ENCODE measurements around the gene MLPH.

MLPH gene

GRCh38 chr2:237517163-237517562, 30.1 kb downstream of the MLPH start:
- no peak overlapping the region for H3K27ac ChIP-seq
- no peak overlapping the region for H3K4me3 ChIP-seq
- DNase-seq (ENCODE audit: low spot score), result no peak
- TF ChIP-seq, protein P1, sequence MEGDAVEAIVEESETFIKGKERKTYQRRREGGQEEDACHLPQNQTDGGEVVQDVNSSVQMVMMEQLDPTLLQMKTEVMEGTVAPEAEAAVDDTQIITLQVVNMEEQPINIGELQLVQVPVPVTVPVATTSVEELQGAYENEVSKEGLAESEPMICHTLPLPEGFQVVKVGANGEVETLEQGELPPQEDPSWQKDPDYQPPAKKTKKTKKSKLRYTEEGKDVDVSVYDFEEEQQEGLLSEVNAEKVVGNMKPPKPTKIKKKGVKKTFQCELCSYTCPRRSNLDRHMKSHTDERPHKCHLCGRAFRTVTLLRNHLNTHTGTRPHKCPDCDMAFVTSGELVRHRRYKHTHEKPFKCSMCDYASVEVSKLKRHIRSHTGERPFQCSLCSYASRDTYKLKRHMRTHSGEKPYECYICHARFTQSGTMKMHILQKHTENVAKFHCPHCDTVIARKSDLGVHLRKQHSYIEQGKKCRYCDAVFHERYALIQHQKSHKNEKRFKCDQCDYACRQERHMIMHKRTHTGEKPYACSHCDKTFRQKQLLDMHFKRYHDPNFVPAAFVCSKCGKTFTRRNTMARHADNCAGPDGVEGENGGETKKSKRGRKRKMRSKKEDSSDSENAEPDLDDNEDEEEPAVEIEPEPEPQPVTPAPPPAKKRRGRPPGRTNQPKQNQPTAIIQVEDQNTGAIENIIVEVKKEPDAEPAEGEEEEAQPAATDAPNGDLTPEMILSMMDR (IDR thresholded peaks at IDR 0.05), result no peak

GRCh38 chr2:237517990-237518389, 30.9 kb downstream of the MLPH start:
- no peak for DNase-seq (ENCODE audit: low spot score)
- no peak overlapping the region for H3K27ac ChIP-seq
- TF ChIP-seq, protein P1 (IDR thresholded peaks at IDR 0.05), result no peak
- H3K4me3 ChIP-seq, result no peak overlapping the region

GRCh38 chr2:237519506-237520245, 32.6 kb downstream of the MLPH start:
- TF ChIP-seq, protein P1 (IDR thresholded peaks at IDR 0.05), result no peak
- no peak overlapping the region for H3K27ac ChIP-seq
- no peak for DNase-seq (ENCODE audit: low spot score)
- H3K4me3 ChIP-seq, result no peak overlapping the region

- Histone ChIP-seq H3K27ac (no peak overlapping the region), H3K4me3 (no peak overlapping the region)
- TF ChIP-seq, protein P1 (IDR thresholded peaks at IDR 0.05), result no peak
- DNase-seq (ENCODE audit: low spot score), result no peak
Measured at GRCh38 chr2:237520290-237520689, 33.2 kb downstream of the MLPH start.

GRCh38 chr2:237524631-237525030, 37.6 kb downstream of the MLPH start:
- no peak for DNase-seq (ENCODE audit: low spot score)
- TF ChIP-seq, protein P1 (IDR thresholded peaks at IDR 0.05), result no peak
- Histone ChIP-seq H3K27ac (no peak overlapping the region), H3K4me3 (no peak overlapping the region)

GRCh38 chr2:237525559-237526157, 38.6 kb downstream of the MLPH start:
- Histone ChIP-seq H3K4me3 (no peak overlapping the region), H3K27ac (no peak overlapping the region)
- TF ChIP-seq, protein P1 (IDR thresholded peaks at IDR 0.05), result no peak
- DNase-seq (ENCODE audit: low spot score), result no peak

DNA sequence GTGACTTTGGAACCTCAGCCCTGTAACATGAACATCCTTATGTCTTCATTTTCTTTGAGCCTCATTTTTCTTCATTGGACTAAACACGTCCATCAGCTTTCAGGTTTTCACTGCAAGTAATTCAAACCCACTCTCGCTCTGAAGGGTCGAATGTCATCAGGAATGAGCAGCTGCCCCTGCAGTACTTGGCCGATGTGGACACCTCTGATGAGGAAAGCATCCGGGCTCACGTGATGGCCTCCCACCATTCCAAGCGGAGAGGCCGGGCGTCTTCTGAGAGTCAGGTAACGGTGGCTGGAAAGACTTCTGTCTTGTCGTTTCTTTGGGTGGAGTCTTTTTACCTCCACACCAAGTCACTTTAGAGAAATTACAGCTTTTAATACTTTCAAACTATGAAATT, 40.2 kb downstream of the MLPH start:
- TF ChIP-seq, protein P1 (IDR thresholded peaks at IDR 0.05), result no peak
- H3K4me3 ChIP-seq, result no peak overlapping the region
- no peak for DNase-seq (ENCODE audit: low spot score)
- no peak overlapping the region for H3K27ac ChIP-seq

Data from coronary artery (tissue), 2 donors.